Measurements from ENCODE around the gene SAFB.

DNA sequence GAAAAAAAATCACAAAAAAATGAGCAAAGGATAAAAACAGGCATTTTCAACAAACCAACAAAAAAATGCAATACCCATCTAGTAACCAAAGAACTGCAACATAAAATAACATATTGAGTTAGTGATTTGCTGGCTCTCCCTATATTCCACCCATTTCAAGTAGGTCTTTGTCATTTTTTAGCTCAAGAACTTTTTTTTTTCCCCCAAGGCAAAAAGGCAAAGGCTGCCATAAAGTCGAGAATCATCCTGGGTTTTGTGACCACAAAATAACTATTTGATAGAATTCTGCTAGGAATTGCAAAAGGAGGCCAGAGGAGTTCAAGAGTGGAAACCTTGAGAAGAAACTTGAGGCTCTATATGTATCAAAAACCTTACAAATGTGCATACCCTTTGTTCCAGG lies 5.8 kb upstream of the SAFB start:
- TF ChIP-seq POLR2A (IDR thresholded peaks at IDR 0.05; ENCODE audit: low read depth, low read length) (no peak), POLR2AphosphoS5 (IDR thresholded peaks at IDR 0.05; ENCODE audit: low read depth, low read length) (no peak)
